Transverse colon (tissue), 4 donors: ENCODE measurements around the gene HS1BP3.

Source experiments
- CTCF ChIP-seq, 5 experiments: fragments of 200-600 bp in 3 of 5; fragments of 450-650 bp in 2 of 5; sonication (generic) in 3 of 5; IDR thresholded peaks; 1 replicate in 2 of 5; 2 replicates in 3 of 5; pipeline ENCODE4 v1.5.1; 2016 to 2017; ENCODE audit warnings: antibody characterized with exemption in 5 of 5, inconsistent platforms in 3 of 5, mild to moderate bottlenecking in 2 of 5, moderate library complexity in 1 of 5
- POLR2AphosphoS5 ChIP-seq, 3 donors: sonication (generic); formaldehyde crosslinking; IDR thresholded peaks; one replicate each; pipeline ENCODE4 v1.6.1; 2016; ENCODE audit warnings: antibody characterized with exemption in 3 of 3

- TF ChIP-seq CTCF (IDR thresholded peaks at IDR 0.05), result no peak
- TF ChIP-seq POLR2AphosphoS5 (IDR thresholded peaks at IDR 0.05), result no peak
Measured at GRCh38 chr2:20623741-20624155, 27.1 kb downstream of the HS1BP3 start.
